OCI-M2 (cell line): ENCODE results near the gene ABHD6.
"Not testable (repeated sequence)": the region's sequence is repeated elsewhere in the genome, so short reads cannot be mapped to it uniquely, and the experiment has no call there.

ENCODE experiments used
- DNase-seq: peaks from one replicate; lab custom pipeline; 2025; ENCODE audit not compliant: unreplicated experiment; lab: John Stamatoyannopoulos, UW

ABHD6 gene, protein sequence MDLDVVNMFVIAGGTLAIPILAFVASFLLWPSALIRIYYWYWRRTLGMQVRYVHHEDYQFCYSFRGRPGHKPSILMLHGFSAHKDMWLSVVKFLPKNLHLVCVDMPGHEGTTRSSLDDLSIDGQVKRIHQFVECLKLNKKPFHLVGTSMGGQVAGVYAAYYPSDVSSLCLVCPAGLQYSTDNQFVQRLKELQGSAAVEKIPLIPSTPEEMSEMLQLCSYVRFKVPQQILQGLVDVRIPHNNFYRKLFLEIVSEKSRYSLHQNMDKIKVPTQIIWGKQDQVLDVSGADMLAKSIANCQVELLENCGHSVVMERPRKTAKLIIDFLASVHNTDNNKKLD

DNA sequence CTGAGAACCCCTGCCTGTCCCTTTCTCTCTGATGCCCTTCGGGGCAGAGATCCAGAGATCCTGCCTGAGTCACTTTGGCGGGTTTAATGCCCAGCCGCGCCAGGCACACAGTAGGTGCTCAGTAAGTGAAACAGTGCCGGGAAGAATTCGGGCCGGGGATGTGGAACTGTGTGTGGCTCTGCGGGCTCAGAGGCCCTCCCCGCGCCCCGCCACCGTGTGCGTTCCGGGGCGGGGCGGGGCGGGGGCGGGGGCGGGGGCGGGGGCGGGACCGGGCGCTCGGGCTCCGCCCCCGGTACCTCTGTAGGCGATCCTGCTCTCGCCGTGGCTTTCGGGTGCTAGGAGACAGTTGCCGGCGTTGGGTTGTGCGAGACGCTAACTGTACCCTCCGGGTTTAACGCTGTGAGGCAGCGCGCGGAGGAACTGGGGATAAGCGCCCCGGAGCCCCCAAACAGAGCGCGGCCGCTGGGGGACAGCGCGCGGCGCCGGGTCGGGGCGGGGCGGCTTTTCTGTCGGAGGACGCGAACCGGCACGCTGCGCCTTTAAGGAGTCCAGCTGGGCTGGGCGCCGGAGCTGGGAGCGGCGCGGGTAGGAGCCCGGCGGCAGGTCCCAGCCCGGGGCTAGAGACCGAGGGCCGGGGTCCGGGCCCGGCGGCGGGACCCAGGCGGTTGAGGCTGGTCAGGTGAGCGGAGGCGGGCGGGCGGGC is at the start of gene ABHD6:
Gene ABHD6, plus strand, starts transcription at position 555 of the 703 bp plus-strand sequence. CDS start 18,795 bp downstream, outside the sequence.
- no peak for DNase-seq

DNA sequence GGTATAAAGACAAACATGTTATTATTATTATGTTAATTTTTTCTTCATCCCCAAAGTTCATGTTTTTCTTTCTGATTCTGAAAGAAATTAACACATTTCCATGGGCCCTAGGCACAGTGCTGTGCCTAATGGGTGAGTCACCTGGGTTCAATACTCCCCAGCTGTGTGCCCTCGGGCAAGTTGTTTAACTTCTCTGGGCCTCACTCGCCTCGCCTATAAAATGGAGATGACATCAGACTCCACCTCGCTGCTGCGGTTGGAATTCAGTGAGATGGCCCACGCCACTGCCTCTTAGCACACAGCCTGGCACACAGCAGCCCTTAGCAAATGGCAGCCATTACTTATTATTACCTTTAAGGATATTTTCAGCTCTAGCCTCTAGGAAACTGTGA is 49.4 kb upstream of the ABHD6 start:
- DNase-seq = no peak

DNA sequence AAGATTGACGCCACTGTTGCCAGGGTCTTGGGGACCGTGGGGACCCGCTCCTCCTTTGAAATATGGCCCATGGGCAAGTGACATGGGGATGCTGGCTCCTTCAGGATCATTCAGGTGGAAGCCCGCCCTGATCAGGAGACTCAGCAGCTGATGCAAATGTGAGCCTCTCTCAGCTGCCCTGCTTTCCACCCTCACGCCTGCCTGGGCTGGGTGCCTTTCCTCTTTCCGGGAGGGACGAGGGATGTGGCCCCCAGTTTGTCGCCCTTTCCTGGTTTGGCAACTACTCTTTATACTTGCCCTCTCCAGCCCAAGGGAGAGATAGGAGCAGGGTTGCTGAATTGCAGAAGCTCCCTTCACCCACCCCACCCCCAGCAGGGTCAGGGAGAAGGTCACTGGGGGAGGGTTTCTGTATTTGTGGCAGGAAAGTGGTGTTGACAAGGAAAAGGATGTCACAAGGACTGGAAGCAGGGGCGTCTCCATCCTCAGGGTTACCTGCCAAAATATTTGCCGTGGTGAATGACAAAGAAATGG is 48.6 kb upstream of the ABHD6 start:
- no peak for DNase-seq

DNA sequence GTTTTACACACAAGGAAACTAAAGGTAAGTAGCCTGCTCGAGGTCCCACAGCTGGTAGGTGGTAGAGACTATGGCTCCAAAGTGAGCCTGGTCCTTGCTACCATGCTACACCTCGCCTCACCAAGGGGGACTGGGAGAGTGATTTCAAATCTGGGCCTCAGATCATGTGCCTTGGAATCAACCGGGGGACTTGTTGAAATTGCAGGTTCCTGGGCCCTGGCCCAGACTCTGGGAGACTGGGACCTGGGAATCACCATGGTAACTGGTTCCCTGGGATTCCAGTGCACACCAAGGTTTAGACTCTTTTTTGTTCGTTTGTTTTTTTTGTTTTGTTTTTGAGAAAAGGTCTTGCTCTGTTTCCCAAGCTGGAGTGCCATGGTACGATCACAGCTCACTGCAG is 47.9 kb upstream of the ABHD6 start:
- DNase-seq = no peak

DNA sequence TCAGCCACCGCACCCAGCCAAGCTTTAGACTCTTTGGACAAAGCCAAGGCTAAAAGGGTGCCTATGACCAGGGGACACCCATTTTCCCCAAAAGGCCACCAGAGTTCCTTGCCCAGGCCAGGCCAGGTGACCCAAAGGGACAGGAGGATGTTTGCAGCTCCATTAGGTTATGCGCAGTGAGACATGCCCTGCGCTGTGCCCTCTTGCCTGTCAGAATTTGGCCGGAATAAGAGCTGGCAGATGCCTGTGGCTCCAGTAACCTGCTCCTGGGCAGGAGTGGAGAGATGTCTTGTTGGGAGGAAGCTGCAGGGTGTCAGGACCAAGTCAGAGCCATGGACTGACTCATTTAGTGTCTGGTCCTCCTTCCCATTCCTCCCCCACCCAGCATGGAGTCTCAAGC is 47.3 kb upstream of the ABHD6 start:
- no peak for DNase-seq

DNA sequence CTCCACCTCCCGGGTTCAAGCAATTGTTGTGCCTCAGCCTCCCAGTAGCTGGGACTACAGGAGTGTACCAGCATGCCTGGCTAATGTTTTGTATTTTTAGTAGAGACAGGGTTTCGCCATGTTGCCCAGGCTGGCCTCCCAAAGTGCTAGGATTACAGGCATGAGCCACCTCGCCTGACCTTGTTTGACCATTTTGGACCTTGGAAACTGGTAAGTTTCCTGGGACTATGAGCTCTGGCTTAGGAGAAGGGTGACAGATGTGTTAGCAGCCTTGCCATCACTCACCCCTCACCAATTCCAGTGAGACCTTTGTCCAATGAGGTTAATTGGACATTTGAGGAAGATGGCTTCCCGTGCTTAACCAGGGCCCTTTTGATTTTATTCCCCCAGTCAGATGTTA is 46.7 kb upstream of the ABHD6 start:
- DNase-seq = no peak

DNA sequence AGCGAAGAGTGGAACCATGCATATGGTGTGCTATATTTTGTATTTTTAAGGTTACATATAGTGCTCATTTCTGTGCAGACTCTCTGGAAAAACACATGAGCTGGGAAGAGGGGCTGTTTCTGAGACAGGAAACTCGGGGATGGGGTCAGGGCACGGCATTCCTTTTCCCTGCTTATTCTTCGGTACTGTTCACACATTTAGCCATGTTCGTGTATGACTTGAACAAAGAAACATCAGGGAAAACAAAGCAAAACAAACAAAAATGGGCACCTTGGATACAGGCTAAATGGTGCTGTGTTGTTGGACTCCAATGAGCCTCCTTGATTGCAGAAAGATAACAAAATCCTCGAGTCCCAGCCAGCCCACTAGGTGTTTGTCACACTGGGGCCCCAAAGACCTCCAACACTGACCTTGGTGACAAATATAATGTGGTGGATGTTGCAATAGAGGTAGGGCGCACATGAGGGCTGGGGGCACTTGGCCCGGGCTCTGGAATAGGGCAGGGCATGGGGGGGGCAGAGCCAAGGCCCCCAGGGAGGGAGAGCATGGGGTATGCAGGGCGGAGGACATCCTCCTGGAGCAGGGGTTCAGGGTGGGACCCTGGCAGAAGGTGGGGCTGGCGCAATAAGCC is 46.1 kb upstream of the ABHD6 start:
- DNase-seq = no peak

DNA sequence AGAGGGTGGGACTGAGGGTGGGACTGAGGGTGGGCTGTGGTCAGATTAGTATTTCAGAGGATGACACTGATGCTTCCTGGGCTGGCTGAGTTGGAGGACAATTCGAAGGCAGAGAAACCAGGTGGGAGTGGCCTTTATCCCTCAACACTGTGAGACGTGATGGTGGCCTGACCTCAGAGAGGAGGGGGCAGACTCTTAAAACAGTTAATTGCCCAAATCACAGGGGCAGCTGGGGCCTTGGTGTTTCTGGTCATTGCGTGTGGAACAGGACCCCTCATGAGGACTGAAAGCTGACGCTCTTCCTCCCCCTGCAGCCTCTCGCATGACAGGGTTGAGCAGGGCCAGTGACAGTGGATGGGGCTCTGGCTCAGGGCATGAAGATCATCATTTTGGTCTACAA is 45.5 kb upstream of the ABHD6 start:
- DNase-seq = no peak

DNA sequence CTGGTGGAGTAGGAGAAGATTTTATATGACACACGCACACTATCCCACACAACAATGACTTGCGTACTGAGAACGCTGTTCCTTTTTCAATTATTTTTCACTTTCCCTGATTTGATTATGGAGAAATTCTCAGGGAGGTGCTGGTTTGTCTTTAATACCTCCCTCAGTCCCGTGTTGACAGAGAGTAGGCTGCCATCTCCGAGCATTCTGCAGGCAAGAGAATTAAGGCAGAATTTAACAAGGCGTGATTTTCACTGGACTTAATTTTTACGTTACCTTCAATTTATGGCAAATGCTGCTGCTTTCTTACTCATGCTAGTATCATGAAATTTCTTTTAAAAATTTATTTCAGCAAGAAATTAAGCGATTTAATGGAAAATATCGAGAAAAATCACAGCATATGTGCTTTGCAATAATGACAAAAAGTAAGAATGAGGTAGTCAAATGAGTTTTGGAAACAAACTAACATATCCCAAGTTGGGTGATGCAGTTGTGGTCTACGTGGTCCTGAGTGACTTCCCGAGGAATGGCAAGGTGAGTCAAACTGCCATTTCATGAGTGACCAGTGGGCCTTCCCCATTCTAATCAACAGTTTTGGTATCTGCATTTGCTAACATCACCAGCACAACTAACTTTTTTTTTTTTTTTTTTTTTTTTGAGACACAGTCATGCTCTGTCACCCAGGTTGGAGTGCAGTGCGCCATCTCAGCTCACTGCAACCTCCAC is 43.7 kb upstream of the ABHD6 start:
- no peak for DNase-seq

DNA sequence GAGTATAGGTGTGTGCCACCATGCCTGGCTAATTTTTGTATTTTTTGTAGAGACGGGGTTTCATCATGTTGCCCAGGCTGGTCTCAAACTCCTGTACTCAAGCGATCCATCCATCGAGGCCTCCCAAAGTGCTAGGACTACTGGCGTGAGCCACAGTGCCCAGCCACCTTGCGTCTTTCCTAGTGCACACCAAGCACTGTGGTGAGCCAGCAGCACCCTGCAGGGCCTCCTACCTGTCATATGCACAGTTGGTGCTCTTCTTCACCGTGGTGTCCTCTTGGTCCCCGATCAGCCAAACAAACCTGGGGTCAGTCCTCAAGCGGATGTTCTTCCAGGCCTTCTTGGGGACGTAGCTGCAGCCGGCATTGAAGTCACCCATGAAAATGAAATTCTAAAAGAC is 40.0 kb upstream of the ABHD6 start:
- DNase-seq = no peak

DNA sequence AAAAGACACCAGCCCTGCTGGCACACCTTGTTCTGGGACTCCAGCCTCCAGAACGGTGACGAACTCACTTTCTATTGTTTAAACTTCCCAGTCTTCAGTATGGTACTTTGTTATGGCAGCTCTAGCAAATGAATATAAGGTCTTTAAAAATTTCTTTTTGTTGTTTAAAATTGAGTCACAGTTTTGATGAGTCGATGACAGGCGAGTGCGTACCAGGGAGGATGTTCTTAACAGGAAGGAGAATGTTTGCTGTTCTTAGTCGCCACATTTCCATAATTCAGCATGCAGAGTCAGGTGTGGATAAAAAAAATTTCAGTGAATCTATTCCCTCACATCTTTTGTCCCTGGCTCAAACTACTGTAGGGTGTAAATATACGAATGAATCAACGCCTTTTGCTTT is 39.2 kb upstream of the ABHD6 start:
- no peak for DNase-seq

DNA sequence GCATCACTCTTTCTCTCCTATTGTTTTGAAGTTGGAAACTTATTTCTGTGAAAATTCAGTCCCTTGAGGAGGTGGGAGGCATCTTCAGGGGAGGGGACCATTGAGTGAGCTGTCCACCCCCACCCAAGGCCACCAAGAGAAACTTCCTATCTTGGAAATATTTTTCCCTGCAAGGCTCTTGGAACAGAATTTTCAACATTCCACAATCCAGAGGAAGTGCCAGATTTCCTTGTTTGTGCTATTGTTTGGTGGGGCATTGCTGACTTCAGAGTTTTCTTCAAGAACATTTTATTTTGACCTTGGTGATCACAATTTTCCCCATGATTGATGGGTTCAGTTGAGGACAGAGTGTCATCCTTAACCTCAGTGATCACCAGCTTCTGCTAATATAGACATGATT is 38.8 kb upstream of the ABHD6 start:
- DNase-seq = no peak

DNA sequence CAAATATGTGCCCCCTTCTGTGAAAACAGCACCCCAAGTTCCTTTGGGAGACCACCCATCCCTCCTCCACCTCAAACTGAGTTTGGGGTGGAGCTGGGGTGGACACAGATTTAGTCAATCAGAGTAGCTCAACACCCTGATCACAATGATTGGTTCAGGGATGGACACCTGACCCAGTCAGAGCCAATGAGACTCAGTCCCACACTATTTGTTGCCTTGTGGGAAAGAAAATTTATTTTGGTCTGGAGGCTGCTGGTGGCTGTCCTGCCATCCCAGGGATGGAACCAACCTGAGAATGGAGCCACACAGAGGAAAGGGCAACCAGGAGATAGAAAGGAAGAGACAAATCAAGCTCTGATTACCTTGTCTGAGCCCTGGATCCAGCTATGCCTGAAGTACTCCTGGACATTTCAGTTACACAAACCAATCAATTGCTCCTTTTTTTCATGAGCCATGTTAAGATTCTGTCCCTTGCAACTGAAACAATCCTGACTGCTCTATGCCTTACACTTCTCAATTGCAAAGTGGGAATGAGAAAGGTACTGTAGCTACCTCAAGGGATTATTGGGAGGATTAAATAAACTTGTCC is 37.4 kb upstream of the ABHD6 start:
- DNase-seq = no peak

DNA sequence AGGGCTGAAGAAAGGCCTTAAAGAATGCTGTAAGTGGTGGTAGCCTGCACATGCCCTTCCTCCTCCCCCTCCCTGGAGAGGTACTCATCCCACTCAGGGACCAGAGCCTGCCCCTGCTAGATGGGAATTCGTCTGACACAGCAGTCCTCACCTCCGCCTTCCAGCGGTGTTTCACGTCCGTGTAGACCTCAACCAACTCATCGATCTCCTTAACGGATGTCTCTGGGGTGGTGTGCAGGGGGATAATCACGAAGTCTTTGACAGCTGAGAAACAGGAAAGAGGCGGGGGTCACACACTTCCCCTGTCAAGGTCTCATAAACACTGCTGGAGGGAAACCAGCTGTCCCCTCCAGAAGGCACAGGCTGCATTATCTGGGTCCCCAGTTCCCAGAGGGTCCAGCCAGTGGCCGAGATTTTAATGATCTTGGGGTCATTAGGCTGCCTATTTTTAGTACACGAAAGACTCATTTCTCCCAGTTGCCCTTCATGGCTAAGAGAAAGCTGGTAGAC is 36.7 kb upstream of the ABHD6 start:
- no peak for DNase-seq

DNA sequence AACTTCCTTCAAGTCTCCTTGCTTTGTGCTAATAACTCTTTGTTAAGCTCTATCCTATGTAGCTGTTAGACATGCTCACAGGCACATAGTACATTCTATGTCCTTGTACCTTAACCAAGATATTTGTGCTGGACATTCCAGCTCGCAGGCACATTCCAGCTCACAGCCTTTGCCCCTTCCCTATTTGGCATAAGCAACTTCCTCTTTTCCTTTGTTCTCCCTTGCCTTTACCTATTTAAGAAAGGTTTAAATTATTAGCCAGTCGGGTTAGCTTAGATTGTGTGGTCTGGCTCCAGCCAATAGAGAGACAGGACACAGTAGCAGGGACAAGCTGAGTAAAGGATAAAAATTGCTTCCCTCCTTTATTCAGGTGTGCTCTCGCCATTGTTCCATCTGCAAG is 36.1 kb upstream of the ABHD6 start:
- DNase-seq = not testable (repeated sequence)

DNA sequence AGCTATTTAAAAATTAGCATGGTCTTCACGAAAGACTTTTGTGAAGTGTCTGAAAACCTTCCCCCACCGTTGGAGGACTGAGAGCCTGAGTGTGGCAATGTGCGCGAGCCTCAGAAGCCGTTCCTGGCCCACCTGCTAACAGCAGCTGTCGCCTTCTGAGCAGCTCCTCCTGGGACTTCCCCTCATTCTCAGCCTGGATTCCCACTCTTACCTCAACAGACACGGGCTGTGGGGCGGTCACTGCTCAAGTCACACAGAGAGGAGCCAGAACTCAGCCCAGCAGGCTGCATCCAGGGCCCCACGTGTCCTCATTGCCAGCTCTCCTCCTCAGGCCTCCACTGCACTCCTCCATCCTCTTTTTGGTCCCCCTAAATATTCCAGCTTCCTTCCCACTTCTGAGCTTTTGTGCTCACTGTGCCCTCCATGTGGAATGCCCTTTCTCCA is 34.7 kb upstream of the ABHD6 start:
- no peak for DNase-seq

DNA sequence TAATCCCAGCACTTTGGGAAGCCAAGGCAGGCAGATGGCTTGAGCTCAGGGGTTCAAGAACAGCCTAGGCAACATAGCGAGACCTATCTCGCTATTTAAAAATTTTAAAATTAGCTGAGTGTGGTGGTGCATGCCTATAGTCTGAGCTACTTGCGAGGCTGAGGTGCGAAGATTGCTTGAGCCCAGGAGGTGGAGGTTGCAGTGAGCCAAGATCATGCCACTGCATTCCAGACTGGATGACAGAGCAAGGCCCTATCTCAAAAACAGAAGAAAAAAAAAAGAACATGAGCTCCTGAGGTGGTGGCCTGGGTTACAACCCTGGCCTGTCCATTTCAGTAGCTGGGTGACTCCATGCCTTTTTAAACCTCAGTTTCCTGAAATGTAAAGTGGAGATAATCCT is 34.1 kb upstream of the ABHD6 start:
- DNase-seq = no peak

DNA sequence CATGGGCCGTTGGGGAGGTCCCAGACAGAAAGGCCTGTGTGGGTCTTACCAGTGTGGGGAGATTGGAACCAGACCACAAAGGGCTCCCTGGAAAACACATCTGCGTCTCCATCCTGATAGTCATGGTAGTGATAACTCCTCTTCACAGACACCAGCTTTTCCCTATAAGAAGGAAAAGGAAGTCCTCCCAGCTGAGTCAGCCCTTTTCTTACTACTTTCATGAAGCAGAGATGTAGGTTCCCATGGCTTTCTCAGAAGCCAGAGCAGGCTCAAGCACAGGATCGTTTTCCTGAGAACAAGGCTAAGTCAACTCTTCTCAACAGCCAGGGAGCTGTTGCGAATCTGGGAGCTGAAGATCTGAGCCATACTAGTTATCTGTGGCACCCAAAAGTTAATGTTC is 32.9 kb upstream of the ABHD6 start:
- DNase-seq = no peak

DNA sequence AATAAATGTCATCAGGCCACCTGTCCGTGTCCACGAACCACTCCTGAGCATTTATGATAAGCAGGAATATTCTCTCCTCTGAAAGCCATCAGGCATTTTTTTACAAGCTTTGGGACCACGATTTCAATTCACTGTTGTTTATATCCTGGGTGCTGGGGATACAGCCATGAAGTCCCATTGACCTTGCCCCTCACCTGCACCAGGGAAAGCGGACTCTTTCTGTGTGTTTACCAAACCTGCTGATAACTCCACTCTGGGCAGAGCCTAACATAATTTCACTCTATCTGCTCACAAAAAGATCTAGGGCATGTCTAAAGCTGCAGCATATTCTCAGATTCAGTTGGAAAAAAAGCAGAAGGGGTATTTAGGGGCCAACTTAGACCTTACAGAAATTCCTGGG is 31.6 kb upstream of the ABHD6 start:
- DNase-seq = no peak

DNA sequence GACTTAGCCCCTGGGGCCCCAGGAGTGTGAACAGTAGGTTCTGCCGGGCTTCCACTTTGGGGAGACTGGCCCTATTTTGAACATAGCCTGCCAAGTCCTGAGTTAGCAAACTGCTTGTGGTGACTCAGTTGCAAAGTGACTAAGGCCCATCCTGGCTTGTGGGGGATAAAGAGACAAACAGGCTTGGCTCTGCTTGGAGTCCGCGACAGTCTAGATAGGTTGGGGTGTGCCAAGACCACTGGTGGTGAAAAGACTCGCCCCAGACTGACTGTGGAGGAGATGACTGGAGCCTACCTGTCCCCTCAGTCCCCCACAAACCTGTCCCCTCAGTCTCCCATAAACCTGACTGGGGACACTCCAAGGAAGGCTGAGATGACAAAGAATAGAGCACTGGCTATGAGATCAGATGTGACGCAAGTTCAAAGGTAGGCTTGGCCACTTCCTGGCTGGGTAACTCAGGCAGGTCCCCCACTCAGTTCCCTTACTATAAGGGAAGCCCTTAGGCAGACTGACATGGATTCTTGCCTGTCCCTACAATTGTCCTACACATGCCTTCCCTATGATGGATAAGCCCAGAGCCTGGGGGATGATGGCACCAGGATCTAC is 31.1 kb upstream of the ABHD6 start:
- DNase-seq = no peak
